ENCODE data around the gene RYR1. TPM values are rescaled to one million over a fixed set of nuclear protein-coding genes. Genes with fewer than 3 reads are reported as not detected.

Gene RYR1
- total and polyA plus RNA-seq, 2 of the 8 experiments (the other 6 are each of a cell fraction or from before 2014, with no cell fraction given), result 5.8 to 11.8 TPM

- TF ChIP-seq HDAC6 (IDR thresholded peaks at IDR 0.05; ENCODE audit: low read depth, low read length) (no peak), RAD21 (IDR thresholded peaks at IDR 0.05 in 1 of 2, conservative IDR thresholded peaks at IDR 0.05 in 1 of 2; ENCODE audit: low read depth in 2 of 2, low read length in 2 of 2) (peak; percentile 83 to 84), RBBP5 (IDR thresholded peaks at IDR 0.05; ENCODE audit: borderline replicate concordance, low read depth, low read length) (no peak), CTCF (IDR thresholded peaks at IDR 0.05; ENCODE audit: control extremely low read depth in 1 of 3, insufficient read depth in 1 of 3, low read depth in 1 of 3, low read length in 3 of 3) (peak; percentile 83 to 85 (median 85)), POU5F1 (IDR thresholded peaks at IDR 0.05; ENCODE audit: low read depth, low read length) (no peak), CBX8 (IDR thresholded peaks at IDR 0.05; ENCODE audit: borderline replicate concordance, low read depth, low read length) (no peak), KDM1A (IDR thresholded peaks at IDR 0.05; ENCODE audit: borderline replicate concordance, low read length) (no peak), EGR1 (IDR thresholded peaks at IDR 0.05; ENCODE audit: borderline replicate concordance, low read depth, low read length) (peak; percentile 86), TAF1 (IDR thresholded peaks at IDR 0.05; ENCODE audit: low read depth, low read length) (no peak), YY1 (IDR thresholded peaks at IDR 0.05; ENCODE audit: low read depth, low read length) (peak; percentile 42; the same call in 1 of the 2 replicates), GTF2F1 (IDR thresholded peaks at IDR 0.05; ENCODE audit: borderline replicate concordance, low read depth, low read length) (no peak), JUND (IDR thresholded peaks at IDR 0.05; ENCODE audit: low read length) (no peak), EZH2 (IDR thresholded peaks at IDR 0.05; ENCODE audit: low read depth, low read length, severe bottlenecking) (no peak), PHF8 (conservative IDR thresholded peaks at IDR 0.05; ENCODE audit: low read depth, low read length) (no peak)
- TF ChIP-seq, protein P1, sequence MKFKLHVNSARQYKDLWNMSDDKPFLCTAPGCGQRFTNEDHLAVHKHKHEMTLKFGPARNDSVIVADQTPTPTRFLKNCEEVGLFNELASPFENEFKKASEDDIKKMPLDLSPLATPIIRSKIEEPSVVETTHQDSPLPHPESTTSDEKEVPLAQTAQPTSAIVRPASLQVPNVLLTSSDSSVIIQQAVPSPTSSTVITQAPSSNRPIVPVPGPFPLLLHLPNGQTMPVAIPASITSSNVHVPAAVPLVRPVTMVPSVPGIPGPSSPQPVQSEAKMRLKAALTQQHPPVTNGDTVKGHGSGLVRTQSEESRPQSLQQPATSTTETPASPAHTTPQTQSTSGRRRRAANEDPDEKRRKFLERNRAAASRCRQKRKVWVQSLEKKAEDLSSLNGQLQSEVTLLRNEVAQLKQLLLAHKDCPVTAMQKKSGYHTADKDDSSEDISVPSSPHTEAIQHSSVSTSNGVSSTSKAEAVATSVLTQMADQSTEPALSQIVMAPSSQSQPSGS (IDR thresholded peaks at IDR 0.05; ENCODE audit: low read length), result no peak
- TF ChIP-seq, protein P2, sequence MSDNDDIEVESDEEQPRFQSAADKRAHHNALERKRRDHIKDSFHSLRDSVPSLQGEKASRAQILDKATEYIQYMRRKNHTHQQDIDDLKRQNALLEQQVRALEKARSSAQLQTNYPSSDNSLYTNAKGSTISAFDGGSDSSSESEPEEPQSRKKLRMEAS (IDR thresholded peaks at IDR 0.05), result no peak
These were observed 81.5 kb downstream of the RYR1 start (continued) for GRCh38 chr19:38514812-38515633.
